Stimulated activated naive B cell treated with anti-CD40 and anti-IgM and Interleukin-4, amounts not matched to agents 10 μg/mL and 1 μg/mL and 100 μg/mL, for 72 hours (primary cell): Measurements from ENCODE around the gene ATP1B3.

Experiments
- ATAC-seq, 2 donors: fragments of 150-1000 bp; cut with Tn5 transposase; replicated peaks; 2 replicates each; pipeline ENCODE4 v1.10.0; 2021; ENCODE audit warnings: moderate library complexity in 1 of 2
- DNase-seq: peaks from one replicate; pipeline ENCODE4 v3.0.0; 2021
- H3K27ac Mint-ChIP-seq: one replicate; pipeline ENCODE4 v1.8.0; 2022; ENCODE audit warnings: mild to moderate bottlenecking, mixed read lengths
- H3K27me3 Mint-ChIP-seq, 2 donors: one replicate each; pipeline ENCODE4 v1.8.0; 2022; ENCODE audit warnings: mixed read lengths in 2 of 2
- H3K36me3 Mint-ChIP-seq, 2 donors: one replicate each; pipeline ENCODE4 v1.8.0; 2022; ENCODE audit warnings: mixed read lengths in 2 of 2, mild to moderate bottlenecking in 1 of 2
- H3K4me1 Mint-ChIP-seq, 2 donors: one replicate each; pipeline ENCODE4 v1.8.0; 2022; ENCODE audit warnings: mixed read lengths in 2 of 2, mild to moderate bottlenecking in 1 of 2
- H3K4me3 Mint-ChIP-seq, 2 donors: one replicate each; pipeline ENCODE4 v1.8.0; 2022; ENCODE audit warnings: mild to moderate bottlenecking in 2 of 2, mixed read lengths in 2 of 2, moderate library complexity in 1 of 2
- H3K9me3 Mint-ChIP-seq, 2 donors: one replicate each; pipeline ENCODE4 v1.8.0; 2022; ENCODE audit warnings: mixed read lengths in 2 of 2, mild to moderate bottlenecking in 1 of 2

Gene ATP1B3

DNA sequence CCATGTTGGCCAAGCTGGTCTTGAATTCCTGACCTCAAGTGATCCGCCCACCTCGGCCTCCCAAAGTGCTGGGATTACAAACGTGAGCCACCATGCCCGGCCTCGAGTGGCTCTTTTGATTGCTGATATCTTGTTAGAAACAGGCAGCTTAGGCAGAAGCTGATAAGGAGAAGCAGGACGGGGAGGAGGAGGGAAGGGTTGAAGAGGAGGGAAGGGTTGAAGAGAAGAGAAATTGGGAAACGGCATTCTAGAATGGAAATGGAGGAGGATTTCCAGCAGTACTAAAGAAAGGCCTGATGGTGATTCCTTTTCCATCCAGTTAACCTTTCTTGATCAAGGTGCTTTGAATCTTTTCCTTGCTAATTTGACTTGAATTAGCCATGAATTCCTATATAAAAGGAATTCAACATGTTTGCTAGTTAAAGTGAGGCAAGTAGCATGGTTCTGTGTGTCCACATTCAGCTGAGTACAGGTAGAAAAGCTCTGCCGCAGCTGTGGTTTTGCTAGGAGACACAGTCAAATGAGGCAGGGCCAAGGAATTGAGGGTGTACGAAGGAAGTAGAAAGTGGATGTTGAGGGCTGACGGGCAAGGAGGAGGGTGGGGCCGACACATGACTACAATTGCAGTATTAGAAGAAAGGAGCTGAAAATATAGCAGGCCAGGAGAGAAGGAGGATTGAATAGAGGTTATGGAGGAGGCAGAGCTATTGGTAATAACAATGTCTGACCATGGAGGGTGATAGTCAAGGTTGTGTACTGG is 27.2 kb upstream of the ATP1B3 start:
- Mint-ChIP-seq H3K27me3 (peaks cover 0 to 11% of the 10 kb centered on the region in 2 donors), H3K4me3 (no peak overlapping the region), H3K4me1 (peaks cover 0 to 3% of the 10 kb centered on the region in 2 donors), H3K36me3 (no peaks in the 10 kb centered on the region), H3K27ac (no peak overlapping the region), H3K9me3 (no peaks in the 10 kb centered on the region)
- DNase-seq, result no peak
- no peak for ATAC-seq

DNA sequence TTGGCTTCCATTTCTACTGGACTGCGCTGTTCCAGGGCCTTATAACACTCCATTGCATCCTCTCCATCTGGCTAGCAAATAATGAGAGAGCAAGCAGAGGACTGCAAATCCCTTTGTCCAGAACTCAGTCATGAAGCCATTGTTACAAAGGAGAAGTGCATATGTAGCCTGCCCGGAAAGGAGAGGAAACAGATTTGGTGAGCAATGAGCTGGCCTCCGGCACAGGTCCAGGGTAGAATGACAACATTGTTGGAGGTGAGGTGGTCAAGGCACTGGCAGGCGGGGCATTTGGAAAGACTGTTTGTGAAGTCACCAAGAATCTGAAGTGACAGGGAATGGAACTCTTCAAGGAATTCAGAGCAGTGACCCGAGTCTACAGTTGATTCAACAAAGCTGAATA is 25.0 kb upstream of the ATP1B3 start:
- DNase-seq (no peak), ATAC-seq (no peak)
- Mint-ChIP-seq H3K36me3 (no peaks in the 10 kb centered on the region), H3K4me3 (no peak overlapping the region), H3K9me3 (no peaks in the 10 kb centered on the region), H3K4me1 (peaks cover 0 to 3% of the 10 kb centered on the region in 2 donors), H3K27me3 (peaks cover 0 to 11% of the 10 kb centered on the region in 2 donors), H3K27ac (no peak overlapping the region)

DNA sequence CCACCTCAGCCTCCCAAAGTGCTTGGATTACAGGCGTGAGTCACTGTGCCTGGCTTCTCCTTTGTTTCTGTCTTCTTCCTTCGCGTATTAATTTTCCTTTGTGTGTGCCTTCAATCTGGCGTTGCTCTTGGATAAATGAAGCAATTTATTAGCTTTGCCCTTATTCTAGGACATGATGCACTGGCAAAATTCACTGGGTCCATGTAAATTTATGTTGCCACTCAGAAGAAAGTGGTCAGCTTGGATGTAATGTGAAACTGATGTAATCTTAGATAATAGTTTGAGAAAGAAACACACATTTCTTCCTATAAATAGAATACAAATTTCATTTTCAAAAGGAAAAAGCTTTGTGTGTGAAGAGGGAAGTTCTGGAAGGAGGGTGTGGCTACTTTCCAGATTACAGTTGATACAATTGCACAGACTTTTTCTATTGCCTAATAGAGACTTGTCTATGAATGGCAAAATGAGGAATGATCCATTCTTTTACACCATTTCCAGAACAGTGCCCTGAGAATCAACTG is 23.3 kb upstream of the ATP1B3 start:
- H3K27me3 Mint-ChIP-seq, result peaks cover 0 to 10% of the 10 kb centered on the region in 2 donors
- ATAC-seq, result no peak
- DNase-seq, result no peak

GRCh38 chr3:141853629-141854168 is 22.7 kb upstream of the ATP1B3 start:
- DNase-seq (no peak), ATAC-seq (no peak)
- Mint-ChIP-seq H3K36me3 (no peaks in the 10 kb centered on the region), H3K27ac (no peak overlapping the region), H3K4me3 (no peak overlapping the region), H3K27me3 (peaks cover 0 to 7% of the 10 kb centered on the region in 2 donors), H3K9me3 (no peaks in the 10 kb centered on the region), H3K4me1 (peaks cover 0 to 3% of the 10 kb centered on the region in 2 donors)

More for the DNA sequence above, 23.3 kb upstream of the ATP1B3 start:
- no peaks in the 10 kb centered on the region for H3K9me3 Mint-ChIP-seq
- H3K4me1 Mint-ChIP-seq, result peaks cover 0 to 3% of the 10 kb centered on the region in 2 donors
- H3K36me3 Mint-ChIP-seq, result no peaks in the 10 kb centered on the region
- H3K27ac Mint-ChIP-seq, result no peak overlapping the region
- no peak overlapping the region for H3K4me3 Mint-ChIP-seq

DNA sequence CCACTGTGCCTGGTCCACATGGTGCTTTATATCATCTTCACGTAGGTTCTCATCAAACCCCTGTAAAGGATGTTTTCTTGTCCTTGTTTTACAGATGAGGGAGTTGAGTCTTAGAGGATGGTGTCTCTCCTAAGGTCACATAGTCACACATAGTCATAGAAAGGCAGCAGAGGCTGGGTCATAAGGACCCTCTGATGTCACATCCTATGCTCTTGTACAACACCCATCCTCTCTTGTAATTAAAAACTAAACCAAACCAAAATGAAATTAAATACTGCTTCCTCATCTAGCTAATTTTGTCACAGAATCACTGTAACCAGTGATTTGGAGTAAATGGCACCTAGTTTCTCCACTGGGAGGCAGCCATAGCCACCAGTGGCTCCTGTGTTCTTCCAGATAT is 21.8 kb upstream of the ATP1B3 start:
- Mint-ChIP-seq H3K27ac (no peak overlapping the region), H3K27me3 (peaks cover 0 to under 1% of the 10 kb centered on the region in 2 donors), H3K4me1 (no peaks in the 10 kb centered on the region), H3K36me3 (no peaks in the 10 kb centered on the region), H3K9me3 (no peaks in the 10 kb centered on the region), H3K4me3 (no peak overlapping the region)
- DNase-seq, result no peak
- ATAC-seq, result no peak

DNA sequence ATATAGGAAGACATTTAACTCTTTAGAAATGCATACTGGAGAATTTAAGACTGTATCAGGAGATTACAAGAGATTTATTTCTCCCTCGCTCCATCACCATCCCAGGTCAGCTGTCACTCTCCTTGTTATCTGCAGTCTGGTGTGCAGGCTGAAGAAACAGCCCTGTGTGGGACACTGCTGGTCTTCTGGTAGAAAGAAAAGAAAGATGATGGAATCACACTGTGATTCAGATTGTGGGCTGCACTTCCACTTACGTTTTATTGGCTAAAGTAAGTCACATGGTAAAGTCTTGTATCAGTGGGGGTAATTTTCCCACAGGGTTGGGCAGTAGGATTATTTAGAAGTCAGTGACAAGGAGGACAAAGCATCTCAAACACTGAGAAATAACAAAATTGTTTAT is 18.1 kb upstream of the ATP1B3 start:
- DNase-seq, result no peak
- H3K9me3 Mint-ChIP-seq, result no peaks in the 10 kb centered on the region
- H3K4me3 Mint-ChIP-seq, result no peak overlapping the region
- H3K36me3 Mint-ChIP-seq, result no peaks in the 10 kb centered on the region
- H3K4me1 Mint-ChIP-seq, result no peaks in the 10 kb centered on the region
- ATAC-seq, result no peak
- H3K27ac Mint-ChIP-seq, result no peak overlapping the region
- no peaks in the 10 kb centered on the region for H3K27me3 Mint-ChIP-seq

GRCh38 chr3:141859651-141860050 is 16.8 kb upstream of the ATP1B3 start:
- Mint-ChIP-seq H3K4me3 (no peak overlapping the region), H3K36me3 (no peaks in the 10 kb centered on the region), H3K4me1 (peaks cover 0 to 4% of the 10 kb centered on the region in 2 donors), H3K27me3 (no peaks in the 10 kb centered on the region), H3K27ac (no peak overlapping the region), H3K9me3 (no peaks in the 10 kb centered on the region)
- ATAC-seq (no peak), DNase-seq (no peak)

DNA sequence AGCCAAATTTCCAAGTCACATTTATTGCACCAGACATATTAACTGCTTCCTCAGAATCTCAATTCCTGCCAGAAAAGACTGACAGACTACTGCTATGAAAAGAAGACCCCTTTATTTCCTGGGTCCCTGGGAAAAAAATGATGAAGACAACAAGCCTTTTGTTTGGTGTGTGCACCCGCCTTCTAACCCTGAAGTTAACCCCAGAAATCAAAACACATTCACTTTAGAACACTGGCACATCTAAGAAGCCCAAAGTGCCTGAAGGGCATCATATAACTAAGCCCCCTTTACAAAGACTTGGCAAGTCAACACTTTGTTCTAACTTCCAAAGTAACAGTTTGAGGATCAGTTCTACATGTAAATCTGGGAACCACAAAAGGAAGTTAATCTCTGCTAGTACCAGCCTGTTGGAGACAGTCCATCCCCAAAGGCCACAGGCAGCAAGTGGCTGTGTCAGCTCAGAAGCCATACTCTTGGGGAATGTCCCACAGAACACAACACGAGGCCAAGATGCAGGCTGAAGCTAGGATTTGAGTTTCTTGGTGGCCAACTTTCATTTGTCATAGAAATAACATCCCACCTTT is 16.3 kb upstream of the ATP1B3 start:
- no peaks in the 10 kb centered on the region for H3K36me3 Mint-ChIP-seq
- H3K4me1 Mint-ChIP-seq, result peaks cover 0 to 4% of the 10 kb centered on the region in 2 donors
- no peak overlapping the region for H3K4me3 Mint-ChIP-seq
- DNase-seq (no peak), ATAC-seq (no peak)
- H3K27me3 Mint-ChIP-seq, result no peaks in the 10 kb centered on the region
- H3K27ac Mint-ChIP-seq, result no peak overlapping the region
- no peaks in the 10 kb centered on the region for H3K9me3 Mint-ChIP-seq

- H3K36me3 Mint-ChIP-seq, result no peaks in the 10 kb centered on the region
- ATAC-seq (no peak), DNase-seq (no peak)
- no peaks in the 10 kb centered on the region for H3K27me3 Mint-ChIP-seq
- H3K9me3 Mint-ChIP-seq, result no peaks in the 10 kb centered on the region
- H3K4me1 Mint-ChIP-seq, result peaks cover 0 to 4% of the 10 kb centered on the region in 2 donors
- H3K27ac Mint-ChIP-seq, result no peak overlapping the region
- H3K4me3 Mint-ChIP-seq, result no peak overlapping the region
Observed at GRCh38 chr3:141860766-141861513, 15.5 kb upstream of the ATP1B3 start.

DNA sequence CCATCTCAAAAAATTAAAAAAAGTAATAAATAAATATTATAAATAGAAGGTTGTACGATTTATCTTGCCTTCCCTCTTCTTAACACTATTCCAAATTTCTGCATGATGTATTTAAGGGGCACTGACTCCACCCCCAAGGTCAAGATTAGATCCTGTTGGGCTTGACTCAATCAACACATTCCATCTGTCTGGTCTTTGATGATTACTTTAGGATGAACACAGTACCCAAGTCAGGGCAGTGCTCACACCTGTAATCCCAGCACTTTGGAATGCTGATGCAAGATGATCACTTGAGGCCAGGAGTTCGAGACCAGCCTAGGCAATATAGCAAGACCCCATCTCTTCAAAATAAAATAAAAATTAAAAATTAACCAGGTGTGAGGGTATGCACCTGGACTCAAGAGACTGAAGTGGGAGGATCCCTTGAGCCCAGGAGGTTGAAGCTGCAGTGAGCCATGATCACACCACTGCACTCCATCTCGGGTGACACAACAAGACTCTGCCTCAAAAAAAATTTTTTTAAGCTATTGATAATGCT is 14.1 kb upstream of the ATP1B3 start:
- H3K27me3 Mint-ChIP-seq, result no peaks in the 10 kb centered on the region
- ATAC-seq (no peak), DNase-seq (no peak)
- H3K4me3 Mint-ChIP-seq, result no peak overlapping the region
- no peak overlapping the region for H3K27ac Mint-ChIP-seq
- no peaks in the 10 kb centered on the region for H3K9me3 Mint-ChIP-seq
- H3K4me1 Mint-ChIP-seq, result peaks cover 0 to 4% of the 10 kb centered on the region in 2 donors
- no peaks in the 10 kb centered on the region for H3K36me3 Mint-ChIP-seq

- Mint-ChIP-seq H3K36me3 (no peaks in the 10 kb centered on the region), H3K9me3 (no peaks in the 10 kb centered on the region), H3K27ac (no peak overlapping the region), H3K4me3 (no peak overlapping the region), H3K27me3 (no peaks in the 10 kb centered on the region), H3K4me1 (peaks cover 0 to 4% of the 10 kb centered on the region in 2 donors)
- DNase-seq (no peak), ATAC-seq (no peak)
Observed at GRCh38 chr3:141863491-141863890, 13.0 kb upstream of the ATP1B3 start.

- no peak for ATAC-seq
- Mint-ChIP-seq H3K4me3 (no peak overlapping the region), H3K27ac (no peak overlapping the region), H3K36me3 (no peaks in the 10 kb centered on the region), H3K27me3 (no peaks in the 10 kb centered on the region), H3K4me1 (peaks cover 0 to 4% of the 10 kb centered on the region in 2 donors), H3K9me3 (no peaks in the 10 kb centered on the region)
- DNase-seq, result no peak
Observed at GRCh38 chr3:141864281-141864970, 12.0 kb upstream of the ATP1B3 start.

DNA sequence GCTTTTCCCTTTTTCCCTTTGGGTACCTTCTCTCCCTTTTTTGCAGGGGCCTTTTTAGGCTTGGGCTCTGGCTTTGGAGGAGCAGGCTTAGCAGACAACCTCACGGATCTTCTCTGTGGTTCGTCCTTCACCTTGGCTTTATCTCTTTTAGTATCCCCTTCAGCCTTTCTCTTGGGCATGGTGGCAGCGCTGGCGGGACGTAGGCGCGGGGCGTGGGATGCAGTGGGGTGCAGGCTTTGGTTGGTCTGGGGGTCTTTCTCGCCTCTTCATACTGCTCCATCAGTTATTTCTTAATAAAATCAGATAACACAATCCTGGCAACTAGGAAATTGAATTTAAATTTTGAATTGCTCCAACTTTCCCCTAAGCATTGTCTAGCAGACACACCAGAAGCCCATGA is 11.3 kb upstream of the ATP1B3 start:
- Mint-ChIP-seq H3K27ac (no peak overlapping the region), H3K9me3 (no peaks in the 10 kb centered on the region), H3K27me3 (no peaks in the 10 kb centered on the region), H3K36me3 (no peaks in the 10 kb centered on the region), H3K4me1 (peaks cover 0 to 4% of the 10 kb centered on the region in 2 donors), H3K4me3 (no peak overlapping the region)
- ATAC-seq (no peak), DNase-seq (no peak)
